SK-MEL-5 (cell line): ENCODE data around the gene ATF7IP. TPM values are rescaled to one million over a fixed set of nuclear protein-coding genes. Genes with fewer than 3 reads are reported as not detected.

Experiments
- DNase-seq: peaks from one replicate; pipeline ENCODE4 v3.0.0-alpha.2; 2016; ENCODE audit warnings: low read depth, low spot score
- in situ Hi-C: cut with HindIII; loops from 2 replicates; pipeline ENCODE4 v1.10.0; 2016; ENCODE audit warnings: low sequenced_read_pairs, high pct_unique_total_duplicates, low pct_unique_long_range_greater_than_20kb
- total RNA-seq: library from RNA; depleted of rRNA; stranded (reverse); fragments of >200 nt; shearing (Covaris generic); gene quantifications from 2 replicates; pipeline ENCODE4 v1.2.3, GENCODE V29; 2014; rRNA removed

ATF7IP gene
- total RNA-seq, 1 experiment from 2014 or later: 19.4 TPM

- DNase-seq: peak; percentile 75
- in situ Hi-C loops: loop anchor here (25.0 kb wide), 1 partner anchor 98 kb away; no protein-coding TSS in a partner anchor
Observed at GRCh38 chr12:14514154-14514842, 148.8 kb downstream of the ATF7IP start.

GRCh38 chr12:14514946-14515345 is 149.5 kb downstream of the ATF7IP start:
- no peak for DNase-seq
- in situ Hi-C loops: loop anchor here (25.0 kb wide), 1 partner anchor 97 kb away; no protein-coding TSS in a partner anchor

- no peak for DNase-seq
- in situ Hi-C loops: loop anchor here (25.0 kb wide), 1 partner anchor 90 kb away; no protein-coding TSS in a partner anchor
Observed at GRCh38 chr12:14521822-14522221, 156.3 kb downstream of the ATF7IP start.

- DNase-seq: no peak
- in situ Hi-C loops: no loop called here
Observed at GRCh38 chr12:14525964-14526363, 160.5 kb downstream of the ATF7IP start.

GRCh38 chr12:14532152-14532551 is 166.7 kb downstream of the ATF7IP start:
- DNase-seq: no peak
- in situ Hi-C loops: no loop called here

GRCh38 chr12:14537088-14537487 is 171.6 kb downstream of the ATF7IP start:
- no peak for DNase-seq
- in situ Hi-C loops: no loop called here

- in situ Hi-C loops: no loop called here
- DNase-seq: peak; percentile 76
Observed at GRCh38 chr12:14540801-14541462, 175.4 kb downstream of the ATF7IP start.

- in situ Hi-C loops: no loop called here
- no peak for DNase-seq
Observed at GRCh38 chr12:14545144-14546124, 180.0 kb downstream of the ATF7IP start.

- DNase-seq: no peak
- in situ Hi-C loops: no loop called here
Observed at GRCh38 chr12:14547571-14547970, 182.1 kb downstream of the ATF7IP start.

- no peak for DNase-seq
- in situ Hi-C loops: no loop called here
Observed at GRCh38 chr12:14548609-14549008, 183.1 kb downstream of the ATF7IP start.

Other genes with a start within 250 kb of the ATF7IP start
- gene PLBD1, start 202.2 kb downstream of the ATF7IP start, total RNA-seq: 0.19 and 0.26 TPM in 2 replicates